HEK293 (cell line): ENCODE measurements around the gene KIAA0232.

Experiments used
- CTCF ChIP-seq: fragments of 450-650 bp; formaldehyde crosslinking; IDR thresholded peaks from 2 replicates; pipeline ENCODE4 v1.5.1; 2016; ENCODE audit warnings: missing biosample characterization, missing genetic modification characterization
- GLIS2 ChIP-seq: fragments of 450-650 bp; formaldehyde crosslinking; IDR thresholded peaks from 2 replicates; pipeline ENCODE4 v1.5.1; 2016; ENCODE audit warnings: missing biosample characterization, missing genetic modification characterization
- KLF16 ChIP-seq: fragments of 450-650 bp; formaldehyde crosslinking; IDR thresholded peaks from 2 replicates; pipeline ENCODE4 v1.5.1; 2017; ENCODE audit warnings: missing biosample characterization, missing genetic modification characterization
- KLF8 ChIP-seq: fragments of 450-650 bp; formaldehyde crosslinking; IDR thresholded peaks from 2 replicates; pipeline ENCODE4 v1.5.1; 2016; ENCODE audit warnings: missing biosample characterization, missing genetic modification characterization
- MYNN ChIP-seq: fragments of 450-650 bp; formaldehyde crosslinking; IDR thresholded peaks from 2 replicates; pipeline ENCODE4 v1.5.1; 2016; ENCODE audit warnings: missing biosample characterization, missing genetic modification characterization, borderline replicate concordance
- MZF1 ChIP-seq: fragments of 450-650 bp; formaldehyde crosslinking; IDR thresholded peaks from 2 replicates; pipeline ENCODE4 v1.5.1; 2017; ENCODE audit warnings: missing biosample characterization, missing genetic modification characterization, borderline replicate concordance
- PATZ1 ChIP-seq: fragments of 450-650 bp; formaldehyde crosslinking; IDR thresholded peaks from 2 replicates; pipeline ENCODE4 v1.5.1; 2016; ENCODE audit warnings: missing biosample characterization, missing genetic modification characterization
- PRDM1 ChIP-seq: fragments of 450-650 bp; formaldehyde crosslinking; IDR thresholded peaks from 2 replicates; pipeline ENCODE4; 2016; ENCODE audit warnings: missing biosample characterization, missing genetic modification characterization
- RBAK ChIP-seq: fragments of 450-650 bp; formaldehyde crosslinking; IDR thresholded peaks from 2 replicates; pipeline ENCODE4 v1.5.1; 2016; ENCODE audit warnings: missing biosample characterization, missing genetic modification characterization
- SP2 ChIP-seq: fragments of 450-650 bp; formaldehyde crosslinking; IDR thresholded peaks from 2 replicates; pipeline ENCODE4 v1.5.1; 2016; ENCODE audit warnings: missing biosample characterization, missing genetic modification characterization
- ZBTB7A ChIP-seq: fragments of 450-650 bp; formaldehyde crosslinking; IDR thresholded peaks from 2 replicates; pipeline ENCODE4 v1.5.1; 2016; ENCODE audit warnings: low read depth, missing biosample characterization, missing genetic modification characterization
- ZNF121 ChIP-seq: fragments of 450-650 bp; formaldehyde crosslinking; IDR thresholded peaks from 2 replicates; pipeline ENCODE4 v1.5.1; 2016; ENCODE audit warnings: missing biosample characterization, missing genetic modification characterization
- ZNF132 ChIP-seq: fragments of 450-650 bp; formaldehyde crosslinking; IDR thresholded peaks from 2 replicates; pipeline ENCODE4 v1.5.1; 2017; ENCODE audit warnings: missing biosample characterization, missing genetic modification characterization, borderline replicate concordance
- ZNF23 ChIP-seq: fragments of 450-650 bp; formaldehyde crosslinking; IDR thresholded peaks from 2 replicates; pipeline ENCODE4 v1.5.1; 2016; ENCODE audit warnings: missing biosample characterization, missing genetic modification characterization, borderline replicate concordance
- ZNF248 ChIP-seq: fragments of 450-650 bp; formaldehyde crosslinking; IDR thresholded peaks from 2 replicates; pipeline ENCODE4 v1.5.1; 2017; ENCODE audit warnings: missing biosample characterization, missing genetic modification characterization
- ZNF26 ChIP-seq: fragments of 450-650 bp; formaldehyde crosslinking; IDR thresholded peaks from 2 replicates; pipeline ENCODE4 v1.5.1; 2016; ENCODE audit warnings: missing biosample characterization, missing genetic modification characterization
- ZNF292 ChIP-seq: fragments of 450-650 bp; formaldehyde crosslinking; IDR thresholded peaks from 2 replicates; pipeline ENCODE4 v1.5.1; 2016; ENCODE audit warnings: low read depth, missing biosample characterization, missing genetic modification characterization, borderline replicate concordance
- ZNF311 ChIP-seq: fragments of 450-650 bp; formaldehyde crosslinking; IDR thresholded peaks from 2 replicates; pipeline ENCODE4 v1.5.1; 2017; ENCODE audit warnings: missing biosample characterization, missing genetic modification characterization, borderline replicate concordance
- ZNF324 ChIP-seq: fragments of 450-650 bp; formaldehyde crosslinking; IDR thresholded peaks from 2 replicates; pipeline ENCODE4 v1.5.1; 2016; ENCODE audit warnings: missing biosample characterization, missing genetic modification characterization
- ZNF341 ChIP-seq: fragments of 450-650 bp; formaldehyde crosslinking; IDR thresholded peaks from 2 replicates; pipeline ENCODE4; 2016; ENCODE audit warnings: low read depth, missing biosample characterization, missing genetic modification characterization
- ZNF449 ChIP-seq: fragments of 450-650 bp; formaldehyde crosslinking; IDR thresholded peaks from 2 replicates; pipeline ENCODE4 v1.5.1; 2017; ENCODE audit warnings: missing biosample characterization, mild to moderate bottlenecking, missing genetic modification characterization, moderate library complexity
- ZNF558 ChIP-seq: fragments of 450-650 bp; formaldehyde crosslinking; IDR thresholded peaks from 2 replicates; pipeline ENCODE4 v1.5.1; 2016; ENCODE audit warnings: missing biosample characterization, missing genetic modification characterization
- ZNF561 ChIP-seq: fragments of 450-650 bp; IDR thresholded peaks from 2 replicates; pipeline ENCODE4 v1.5.1; 2018; ENCODE audit warnings: missing biosample characterization, missing genetic modification characterization, borderline replicate concordance
- ZNF623 ChIP-seq: fragments of 450-650 bp; formaldehyde crosslinking; IDR thresholded peaks from 2 replicates; pipeline ENCODE4 v1.5.1; 2016; ENCODE audit warnings: missing biosample characterization, missing genetic modification characterization
- ZNF692 ChIP-seq: fragments of 450-650 bp; formaldehyde crosslinking; IDR thresholded peaks from 2 replicates; pipeline ENCODE4 v1.5.1; 2016; ENCODE audit warnings: missing biosample characterization, missing genetic modification characterization
- ZNF785 ChIP-seq: fragments of 450-650 bp; formaldehyde crosslinking; IDR thresholded peaks from 2 replicates; pipeline ENCODE4 v1.5.1; 2016; ENCODE audit warnings: missing biosample characterization, missing genetic modification characterization
- ZSCAN23 ChIP-seq: fragments of 450-650 bp; formaldehyde crosslinking; IDR thresholded peaks from 2 replicates; pipeline ENCODE4 v1.5.1; 2016; ENCODE audit warnings: missing biosample characterization, missing genetic modification characterization
- ZXDB ChIP-seq: fragments of 450-650 bp; formaldehyde crosslinking; IDR thresholded peaks from 2 replicates; pipeline ENCODE4 v1.5.1; 2016; ENCODE audit warnings: missing biosample characterization, missing genetic modification characterization
- TF ChIP-seq, protein P1 (sequence below): fragments of 450-650 bp; formaldehyde crosslinking; optimal IDR thresholded peaks from 2 replicates; pipeline ENCODE3; 2016; ENCODE audit warnings: missing biosample characterization, mild to moderate bottlenecking, missing genetic modification characterization
- TF ChIP-seq, protein P2 (sequence below): fragments of 450-650 bp; formaldehyde crosslinking; IDR thresholded peaks from 2 replicates; pipeline ENCODE4 v1.5.1; 2016; ENCODE audit warnings: missing biosample characterization, missing genetic modification characterization

KIAA0232 gene

GRCh38 chr4:6783111-6783981, 819 bp downstream of the KIAA0232 start (continued):
- TF ChIP-seq, protein P1, sequence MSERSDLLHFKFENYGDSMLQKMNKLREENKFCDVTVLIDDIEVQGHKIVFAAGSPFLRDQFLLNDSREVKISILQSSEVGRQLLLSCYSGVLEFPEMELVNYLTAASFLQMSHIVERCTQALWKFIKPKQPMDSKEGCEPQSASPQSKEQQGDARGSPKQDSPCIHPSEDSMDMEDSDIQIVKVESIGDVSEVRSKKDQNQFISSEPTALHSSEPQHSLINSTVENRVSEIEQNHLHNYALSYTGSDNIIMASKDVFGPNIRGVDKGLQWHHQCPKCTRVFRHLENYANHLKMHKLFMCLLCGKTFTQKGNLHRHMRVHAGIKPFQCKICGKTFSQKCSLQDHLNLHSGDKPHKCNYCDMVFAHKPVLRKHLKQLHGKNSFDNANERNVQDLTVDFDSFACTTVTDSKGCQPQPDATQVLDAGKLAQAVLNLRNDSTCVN (tag by site-specific recombination): peak; percentile 68
- no peak for TF ChIP-seq ZNF785 (tag by site-specific recombination)
- TF ChIP-seq SP2 (tag by site-specific recombination): peak; percentile 37
- no peak for TF ChIP-seq MYNN (tag by site-specific recombination)
- TF ChIP-seq KLF8 (tag by site-specific recombination): no peak
- no peak for TF ChIP-seq ZNF26 (tag by site-specific recombination)
- 0 out of 2 replicates have a peak, but pooled peaks have one; percentile 25 for TF ChIP-seq ZXDB (tag by site-specific recombination)
- peak; percentile 78 for TF ChIP-seq ZNF341 (tag by site-specific recombination)
- TF ChIP-seq PRDM1 (tag by site-specific recombination): no peak
- no peak for TF ChIP-seq ZNF692 (tag by site-specific recombination)
- TF ChIP-seq ZNF248 (tag by site-specific recombination): no peak
- no peak for TF ChIP-seq ZNF561
- TF ChIP-seq ZSCAN23 (tag by site-specific recombination): no peak
- TF ChIP-seq ZNF324 (tag by site-specific recombination): no peak
- TF ChIP-seq GLIS2 (tag by site-specific recombination): peak; percentile 80; the same call in 1 of the 2 replicates
- no peak for TF ChIP-seq RBAK (tag by site-specific recombination)
- no peak for TF ChIP-seq ZNF121 (tag by site-specific recombination)
- TF ChIP-seq MZF1 (tag by site-specific recombination): no peak
- no peak; the same call in none of the 2 replicates for TF ChIP-seq PATZ1 (tag by site-specific recombination)
- peak; percentile 67 for TF ChIP-seq CTCF (tag by site-specific recombination)
- no peak for TF ChIP-seq KLF16
- TF ChIP-seq ZNF132 (tag by site-specific recombination): no peak
- no peak for TF ChIP-seq ZBTB7A
- TF ChIP-seq ZNF23 (tag by site-specific recombination): no peak
- no peak for TF ChIP-seq ZNF311 (tag by site-specific recombination)
- TF ChIP-seq ZNF623: no peak
- no peak for TF ChIP-seq ZNF558 (tag by site-specific recombination)
- TF ChIP-seq, protein P2, sequence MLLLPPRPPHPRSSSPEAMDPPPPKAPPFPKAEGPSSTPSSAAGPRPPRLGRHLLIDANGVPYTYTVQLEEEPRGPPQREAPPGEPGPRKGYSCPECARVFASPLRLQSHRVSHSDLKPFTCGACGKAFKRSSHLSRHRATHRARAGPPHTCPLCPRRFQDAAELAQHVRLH: no peak
- TF ChIP-seq ZNF292: no peak
- no peak for TF ChIP-seq ZNF449 (tag by site-specific recombination)
